Muscle of leg (tissue), 11 donors: ENCODE results near the gene PTPRJ. TPM values are rescaled to one million over a fixed set of nuclear protein-coding genes. Genes with fewer than 3 reads are reported as not detected.
A peak's percentile ranks its signal among the peaks of the same experiment; 100 is the strongest.

Source experiments
- DNase-seq: peaks from one replicate; pipeline ENCODE4 v3.0.0; 2013
- H3K27ac ChIP-seq: one replicate; pipeline ENCODE4 v1.5.1; 2013; ENCODE audit warnings: mild to moderate bottlenecking, low read length, control low read depth
- H3K27me3 ChIP-seq: one replicate; pipeline ENCODE4 v1.6.1; 2013; ENCODE audit warnings: low read length; ENCODE audit not compliant: control insufficient read depth, insufficient read depth
- H3K36me3 ChIP-seq: one replicate; pipeline ENCODE4 v1.6.1; 2013; ENCODE audit warnings: low read length; ENCODE audit not compliant: control insufficient read depth, insufficient read depth
- H3K4me1 ChIP-seq: one replicate; pipeline ENCODE4 v1.6.1; 2013; ENCODE audit warnings: low read length; ENCODE audit not compliant: control insufficient read depth, insufficient read depth
- H3K4me3 ChIP-seq: one replicate; pipeline ENCODE4 v1.5.1; 2013; ENCODE audit warnings: low read length, control low read depth
- H3K9me3 ChIP-seq: replicated peaks from 2 replicates; pipeline ENCODE4 v1.6.1; 2013; ENCODE audit warnings: low read depth, low read length; ENCODE audit not compliant: control insufficient read depth
- WGBS: methylation state at CpG from one replicate; pipeline ENCODE4 v1.1.5; 2013; ENCODE audit warnings: missing lambda C conversion rate; ENCODE audit not compliant: insufficient coverage; 5-methylcytosine and 5-hydroxymethylcytosine counted together
- polyA plus RNA-seq, 8 donors: library from polyadenylated mRNA; unstranded; fragments of 120-200 nt; gene quantifications; one replicate each; pipeline versions ENCODE4 v1.2.1 to v1.2.3, GENCODE V29; 2013; ENCODE audit warnings: inconsistent platforms in 1 of 8, low replicate concordance in 1 of 8; ENCODE audit not compliant: insufficient read length in 8 of 8, insufficient read depth in 1 of 8
- total RNA-seq: library from RNA; stranded (reverse); fragments of 120-200 nt; gene quantifications from one replicate; pipeline ENCODE4 v1.2.4, GENCODE V29; 2013

Gene PTPRJ
- total and polyA plus RNA-seq, 9 donors, result 2.9 to 6.0 (median 3.6) TPM

DNA sequence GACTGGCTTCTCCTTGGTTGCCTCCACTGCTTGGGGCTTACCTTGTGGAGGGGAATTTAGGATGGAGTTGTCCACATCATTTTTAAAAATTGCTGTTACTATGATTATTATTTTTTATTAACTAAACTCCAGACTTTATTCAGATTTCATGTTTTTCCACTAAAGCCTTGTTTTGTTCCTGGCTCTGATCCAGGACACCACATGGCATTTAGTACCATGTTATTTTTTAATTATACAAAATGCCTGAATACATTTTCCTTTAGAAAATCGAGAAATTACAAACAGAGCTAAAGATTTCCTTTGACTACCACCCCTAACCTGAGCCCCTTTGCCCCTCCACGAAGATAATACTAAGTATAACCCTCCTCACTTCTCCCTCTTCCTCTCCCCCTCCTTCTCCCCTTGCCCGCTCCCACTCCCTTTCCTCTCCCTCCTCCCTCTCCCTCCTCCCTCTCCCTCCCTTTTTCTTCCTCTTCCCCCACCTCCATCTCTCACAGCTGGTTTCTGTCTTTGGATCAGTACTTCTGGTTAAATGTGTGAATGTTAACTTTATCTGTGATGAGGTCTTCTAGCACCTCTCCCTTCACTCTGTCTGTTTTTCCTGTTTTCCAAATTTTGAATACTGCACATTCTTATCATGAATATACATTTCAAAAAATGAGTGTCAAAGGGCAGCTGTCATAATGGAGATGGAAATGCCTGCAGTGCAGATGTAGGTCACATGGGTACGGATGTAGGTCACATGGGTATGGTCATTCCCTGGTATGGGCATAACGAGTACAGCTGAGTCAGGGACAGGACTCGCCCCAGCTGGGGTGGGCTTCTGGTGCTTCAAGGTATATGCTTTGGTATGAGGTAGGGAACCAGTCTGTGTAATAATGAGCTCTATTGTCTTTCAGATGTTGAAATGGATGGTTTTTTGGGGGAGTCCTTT, 181.9 kb downstream of the PTPRJ start:
- DNase-seq, result no peak
- Histone ChIP-seq H3K27ac (no peak overlapping the region), H3K9me3 (no peaks in the 10 kb centered on the region), H3K36me3 (peaks cover 5% of the 10 kb centered on the region), H3K4me1 (no peaks in the 10 kb centered on the region), H3K4me3 (no peak overlapping the region), H3K27me3 (no peaks in the 10 kb centered on the region)
- 69% methylated on average over 5 of the region's 6 CpGs for whole genome bisulfite sequencing

DNA sequence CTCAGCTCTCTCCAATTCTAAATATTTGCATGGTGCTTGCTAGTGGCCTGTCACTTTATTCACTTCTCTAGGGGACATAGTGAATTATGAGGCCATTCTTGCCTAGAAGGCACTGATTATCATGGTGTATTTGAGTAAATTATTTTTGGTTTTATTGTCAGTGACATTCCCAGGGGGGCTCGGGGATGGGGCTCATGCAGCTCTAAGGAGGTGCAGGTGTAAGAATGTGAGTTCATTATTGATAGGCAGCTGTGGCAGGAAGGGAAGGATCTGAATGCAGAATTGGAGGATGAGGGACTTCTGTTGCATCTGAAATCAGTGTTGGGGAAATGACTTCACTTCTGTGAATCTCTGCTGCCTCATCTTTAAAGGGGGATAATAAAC, 182.5 kb downstream of the PTPRJ start:
- Histone ChIP-seq H3K4me1 (no peaks in the 10 kb centered on the region), H3K9me3 (no peaks in the 10 kb centered on the region), H3K36me3 (peaks cover 2% of the 10 kb centered on the region), H3K27ac (no peak overlapping the region), H3K27me3 (no peaks in the 10 kb centered on the region), H3K4me3 (no peak overlapping the region)
- no peak for DNase-seq
- 22% methylated on average over 1 of the region's 1 CpG for WGBS

DNA sequence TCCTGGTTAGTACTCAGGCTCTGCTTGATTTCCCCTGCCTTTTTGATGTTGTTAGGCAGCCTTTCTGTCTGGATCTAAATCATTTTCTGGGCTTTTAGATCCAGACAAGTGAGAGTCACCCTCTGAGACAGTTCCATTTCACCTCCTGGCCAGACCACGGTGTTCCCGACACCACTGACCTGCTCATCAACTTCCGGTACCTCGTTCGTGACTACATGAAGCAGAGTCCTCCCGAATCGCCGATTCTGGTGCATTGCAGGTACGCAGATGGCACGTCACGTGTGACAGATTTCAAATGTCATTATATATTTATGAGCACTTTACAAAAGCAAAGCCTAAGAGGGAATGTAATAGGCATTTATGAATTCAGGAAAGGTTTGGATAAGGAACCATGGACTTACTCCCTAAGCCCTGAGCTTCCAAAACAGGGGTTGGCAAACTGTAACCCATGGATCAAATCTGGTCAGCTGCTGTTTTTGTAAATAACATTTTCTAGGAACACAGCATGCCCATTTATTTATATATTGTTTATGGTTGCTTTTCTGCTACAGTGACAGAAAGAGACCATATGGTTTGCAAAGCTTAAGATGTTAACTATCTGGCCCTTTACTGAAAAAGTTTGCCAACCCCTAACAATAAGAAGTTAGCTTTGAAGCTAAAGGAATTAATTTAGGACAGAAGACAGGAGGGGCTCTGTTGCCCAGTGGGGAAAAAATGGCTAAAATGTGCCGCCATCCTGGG, 183.2 kb downstream of the PTPRJ start:
- WGBS, result 63% methylated on average over 3 of the region's 12 CpGs
- H3K36me3 ChIP-seq, result peaks cover 2% of the 10 kb centered on the region

DNA sequence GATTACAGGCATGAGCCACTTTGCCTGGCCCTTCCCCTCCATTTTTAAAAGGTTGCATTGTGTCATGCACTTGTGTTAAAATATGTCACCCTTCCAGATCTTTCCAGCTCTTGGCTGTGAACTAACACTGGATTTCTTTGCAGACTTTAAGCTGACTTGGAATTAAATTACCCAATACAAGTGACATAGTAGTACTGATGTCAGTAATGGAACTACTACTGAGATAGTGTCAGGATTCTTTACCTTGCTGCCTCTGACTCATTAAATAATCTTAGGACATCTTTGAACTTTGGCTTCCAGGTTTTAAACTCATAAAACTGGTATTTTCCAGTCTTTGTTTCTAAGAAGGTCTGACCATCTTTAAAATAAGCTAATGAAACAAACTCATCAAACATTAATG, 184.5 kb downstream of the PTPRJ start:
- Histone ChIP-seq H3K27ac (no peak overlapping the region), H3K27me3 (no peaks in the 10 kb centered on the region), H3K4me1 (peaks cover 8% of the 10 kb centered on the region), H3K4me3 (no peak overlapping the region), H3K36me3 (peaks cover 2% of the 10 kb centered on the region), H3K9me3 (no peaks in the 10 kb centered on the region)
- no peak for DNase-seq

More for the DNA sequence above, 183.2 kb downstream of the PTPRJ start:
- Histone ChIP-seq H3K27ac (no peak overlapping the region), H3K4me3 (no peak overlapping the region), H3K4me1 (no peaks in the 10 kb centered on the region), H3K27me3 (no peaks in the 10 kb centered on the region), H3K9me3 (no peaks in the 10 kb centered on the region)
- DNase-seq, result no peak

DNA sequence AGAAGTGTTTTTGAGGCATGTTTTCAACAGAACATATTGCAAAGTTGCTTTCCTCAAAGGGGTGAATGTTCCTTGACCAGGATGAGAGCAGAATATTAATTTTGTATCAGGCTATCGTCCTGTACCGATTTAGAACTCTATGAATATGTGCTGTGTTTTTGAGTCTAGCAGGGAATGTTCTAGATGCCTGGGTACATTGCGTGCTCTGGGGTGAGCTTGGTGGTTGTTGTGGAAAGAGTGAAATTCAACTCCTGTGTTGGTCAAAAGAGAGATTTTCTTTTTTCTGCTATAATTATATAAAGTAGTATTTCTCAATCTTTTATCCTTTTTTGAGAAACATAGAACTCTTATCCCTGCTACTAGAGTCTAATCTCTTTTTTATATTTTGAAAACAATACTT, 185.1 kb downstream of the PTPRJ start:
- WGBS, result 100% methylated on average over 2 of the region's 3 CpGs
- H3K4me1 ChIP-seq, result peaks cover 12% of the 10 kb centered on the region
- H3K4me3 ChIP-seq, result no peak overlapping the region
- H3K9me3 ChIP-seq, result no peaks in the 10 kb centered on the region
- no peak overlapping the region for H3K27ac ChIP-seq
- peaks cover 2% of the 10 kb centered on the region for H3K36me3 ChIP-seq
- H3K27me3 ChIP-seq, result no peaks in the 10 kb centered on the region
- DNase-seq, result no peak

DNA sequence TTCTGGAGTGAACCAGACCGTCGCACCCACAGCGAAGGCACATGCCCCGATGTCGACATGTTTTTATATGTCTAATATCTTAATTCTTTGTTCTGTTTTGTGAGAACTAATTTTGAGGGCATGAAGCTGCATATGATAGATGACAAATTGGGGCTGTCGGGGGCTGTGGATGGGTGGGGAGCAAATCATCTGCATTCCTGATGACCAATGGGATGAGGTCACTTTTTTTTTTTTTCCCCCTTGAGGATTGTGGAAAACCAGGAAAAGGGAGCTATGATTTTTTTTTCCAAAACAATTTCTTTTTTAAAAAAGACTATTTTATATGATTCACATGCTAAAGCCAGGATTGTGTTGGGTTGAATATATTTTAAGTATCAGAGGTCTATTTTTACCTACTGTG, 187.0 kb downstream of the PTPRJ start:
- H3K36me3 ChIP-seq, result peaks cover 2% of the 10 kb centered on the region
- H3K4me3 ChIP-seq, result no peak overlapping the region
- peaks cover 15% of the 10 kb centered on the region for H3K4me1 ChIP-seq
- no peak overlapping the region for H3K27ac ChIP-seq
- peak; percentile 17 for DNase-seq
- no peaks in the 10 kb centered on the region for H3K27me3 ChIP-seq
- WGBS, result 60% methylated on average over 1 of the region's 6 CpGs
- no peaks in the 10 kb centered on the region for H3K9me3 ChIP-seq

DNA sequence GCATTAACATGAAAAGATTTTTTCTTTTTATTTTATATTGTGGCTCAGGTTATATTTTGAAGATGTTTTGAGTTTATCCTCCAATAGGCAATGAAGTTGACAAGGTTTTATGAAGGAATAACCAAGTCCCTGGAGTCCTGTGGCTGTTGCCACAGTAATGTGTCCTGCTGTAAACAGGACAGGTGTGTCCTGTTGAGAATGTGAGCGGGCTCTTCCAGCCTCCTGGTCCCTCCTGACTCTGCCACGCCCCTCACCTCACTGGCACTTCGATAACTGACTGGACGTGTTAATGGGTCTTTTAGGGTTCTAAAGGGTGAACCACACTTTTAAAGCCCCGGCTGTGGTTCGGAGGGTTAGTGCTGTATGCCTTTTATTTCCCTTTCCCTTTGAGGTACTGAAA, 188.5 kb downstream of the PTPRJ start:
- peaks cover 1% of the 10 kb centered on the region for H3K36me3 ChIP-seq
- no peak for DNase-seq
- no peak overlapping the region for H3K27ac ChIP-seq
- H3K4me1 ChIP-seq, result peaks cover 21% of the 10 kb centered on the region
- H3K27me3 ChIP-seq, result no peaks in the 10 kb centered on the region
- H3K9me3 ChIP-seq, result no peaks in the 10 kb centered on the region
- no peak overlapping the region for H3K4me3 ChIP-seq
- no CpG with 5 or more reads among the region's 6 CpGs for WGBS

DNA sequence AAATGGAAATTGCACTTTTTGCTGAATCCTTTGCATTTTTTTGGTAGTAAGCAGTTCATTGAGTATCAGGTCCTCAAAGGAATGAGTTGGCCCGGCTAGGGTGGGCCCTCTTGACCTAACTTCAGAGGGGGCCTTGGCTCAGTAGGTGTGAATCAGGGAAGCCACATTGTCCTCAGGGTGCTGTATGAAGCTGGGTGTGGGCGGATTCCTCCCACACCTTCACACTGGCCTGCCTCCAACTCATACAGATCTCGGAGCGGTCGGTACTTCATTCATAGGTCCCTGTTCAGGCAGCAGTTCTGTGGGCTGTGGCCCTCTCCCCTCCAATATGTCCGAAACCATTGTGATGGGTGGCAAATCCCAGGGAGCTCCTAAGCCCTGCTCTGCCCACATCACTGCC, 188.9 kb downstream of the PTPRJ start:
- no peak overlapping the region for H3K27ac ChIP-seq
- no peaks in the 10 kb centered on the region for H3K27me3 ChIP-seq
- no peaks in the 10 kb centered on the region for H3K9me3 ChIP-seq
- H3K4me1 ChIP-seq, result peaks cover 21% of the 10 kb centered on the region
- no peak overlapping the region for H3K4me3 ChIP-seq
- 0% methylated on average over 3 of the region's 6 CpGs for WGBS
- no peak for DNase-seq
- no peaks in the 10 kb centered on the region for H3K36me3 ChIP-seq

DNA sequence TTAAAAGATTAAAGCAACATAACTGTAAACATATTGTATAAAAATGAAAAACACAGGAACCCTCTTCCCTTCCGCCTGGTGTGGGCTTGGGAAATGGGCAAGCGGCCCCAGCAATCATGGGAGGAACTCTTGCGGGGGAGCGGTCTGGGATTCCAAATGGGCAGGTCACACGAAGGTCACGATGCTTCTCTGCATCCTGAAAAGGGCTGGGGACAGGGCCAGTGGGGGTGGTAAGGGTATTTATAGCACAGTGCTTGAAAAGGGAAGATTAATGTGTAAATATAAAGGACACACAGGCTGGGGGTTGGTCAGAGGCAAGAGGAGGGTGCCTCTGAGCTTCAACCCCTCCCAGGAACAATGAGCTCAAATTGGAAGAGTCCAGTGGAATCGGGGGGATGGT, 189.4 kb downstream of the PTPRJ start:
- WGBS, result 38% methylated on average over 5 of the region's 7 CpGs
- Histone ChIP-seq H3K27me3 (no peaks in the 10 kb centered on the region), H3K36me3 (no peaks in the 10 kb centered on the region), H3K9me3 (no peaks in the 10 kb centered on the region), H3K4me3 (no peak overlapping the region), H3K4me1 (peaks cover 21% of the 10 kb centered on the region), H3K27ac (peak overlapping the region; percentile 59)
- DNase-seq, result peak; percentile 49
